Cardiac muscle cell (in vitro differentiated cells and primary cell): Measurements from ENCODE around the gene SERPIND1. TPM values are rescaled to one million over a fixed set of nuclear protein-coding genes. Genes with fewer than 3 reads are reported as not detected.

Experiments
- DNase-seq, 2 donors: peaks; one replicate each; pipeline versions ENCODE4 v3.0.0 to v3.0.0-alpha.2; 2010 to 2017; ENCODE audit warnings: low read depth in 1 of 2, low spot score in 1 of 2
- H3K27ac ChIP-seq: fragments of 200-600 bp; sonication (generic); 2 replicates; pipeline ENCODE4 v1.5.1; 2016
- H3K27me3 ChIP-seq: fragments of 200-600 bp; sonication (generic); 2 replicates; pipeline ENCODE4 v1.6.0; 2016; ENCODE audit warnings: control low read depth
- H3K36me3 ChIP-seq: fragments of 200-600 bp; sonication (generic); 2 replicates; pipeline ENCODE4 v1.5.1; 2016; ENCODE audit warnings: control low read depth
- H3K4me1 ChIP-seq: fragments of 200-600 bp; sonication (generic); 2 replicates; pipeline ENCODE4 v1.8.1; 2017; ENCODE audit warnings: low read depth, mild to moderate bottlenecking, mixed run types
- H3K4me3 ChIP-seq: fragments of 200-600 bp; sonication (generic); 2 replicates; pipeline ENCODE4 v1.5.1; 2016; ENCODE audit warnings: mild to moderate bottlenecking
- H3K9me3 ChIP-seq: fragments of 200-600 bp; sonication (generic); 2 replicates; pipeline ENCODE4 v1.5.1; 2017; ENCODE audit warnings: low read depth, mild to moderate bottlenecking, control low read depth
- CTCF ChIP-seq: IDR thresholded peaks from 2 replicates; pipeline ENCODE4 v1.5.1; 2012; ENCODE audit warnings: low read depth, mild to moderate bottlenecking, low read length
- polyA plus RNA-seq: library from polyadenylated mRNA; unstranded; fragments of >200 nt; fragmentation: Nextera tagmentation; extraction: Ambion mirVana; gene quantifications from 2 replicates; pipeline ENCODE4 v1.2.1, GENCODE V29; 2016
- total RNA-seq: library from RNA; depleted of rRNA; stranded (reverse); fragments of >200 nt; gene quantifications from 2 replicates; pipeline ENCODE4 v1.2.3, GENCODE V29; 2016

SERPIND1 gene
- total and polyA plus RNA-seq, 2 experiments from 2014 or later = 0.94 to 1.3 TPM

- peak overlapping the region; percentile 98 for H3K27ac ChIP-seq
- no peak for TF ChIP-seq CTCF
- H3K4me3 ChIP-seq = no peak overlapping the region
- H3K4me1 ChIP-seq = peaks cover 27% of the 10 kb centered on the region
- DNase-seq = no peak
- H3K36me3 ChIP-seq = no peaks in the 10 kb centered on the region
- no peaks in the 10 kb centered on the region for H3K27me3 ChIP-seq
- no peaks in the 10 kb centered on the region for H3K9me3 ChIP-seq
Measured at GRCh38 chr22:20749453-20749852, 24.5 kb upstream of the SERPIND1 start.

GRCh38 chr22:20750461-20751184 lies 23.3 kb upstream of the SERPIND1 start:
- H3K9me3 ChIP-seq = no peaks in the 10 kb centered on the region
- no peak for TF ChIP-seq CTCF
- H3K27me3 ChIP-seq = no peaks in the 10 kb centered on the region
- peak; percentile 22 to 84 for DNase-seq
- peaks cover 27% of the 10 kb centered on the region for H3K4me1 ChIP-seq
- peak overlapping the region; percentile 45 for H3K27ac ChIP-seq
- no peak overlapping the region for H3K4me3 ChIP-seq
- H3K36me3 ChIP-seq = no peaks in the 10 kb centered on the region

GRCh38 chr22:20751185-20751851 lies 22.6 kb upstream of the SERPIND1 start:
- H3K9me3 ChIP-seq = no peaks in the 10 kb centered on the region
- H3K4me1 ChIP-seq = peaks cover 27% of the 10 kb centered on the region
- TF ChIP-seq CTCF = peak; percentile 16
- peak; percentile 11 to 20 for DNase-seq
- H3K27me3 ChIP-seq = no peaks in the 10 kb centered on the region
- H3K27ac ChIP-seq = no peak overlapping the region
- no peaks in the 10 kb centered on the region for H3K36me3 ChIP-seq
- H3K4me3 ChIP-seq = no peak overlapping the region

- DNase-seq = no peak
- Histone ChIP-seq H3K27me3 (no peaks in the 10 kb centered on the region), H3K4me1 (peaks cover 27% of the 10 kb centered on the region), H3K36me3 (no peaks in the 10 kb centered on the region), H3K4me3 (no peak overlapping the region), H3K27ac (no peak overlapping the region), H3K9me3 (no peaks in the 10 kb centered on the region)
- no peak for TF ChIP-seq CTCF
Measured at GRCh38 chr22:20752104-20752741, 21.7 kb upstream of the SERPIND1 start.

GRCh38 chr22:20752873-20753272 lies 21.0 kb upstream of the SERPIND1 start:
- no peaks in the 10 kb centered on the region for H3K27me3 ChIP-seq
- H3K9me3 ChIP-seq = no peaks in the 10 kb centered on the region
- no peak overlapping the region for H3K27ac ChIP-seq
- no peak overlapping the region for H3K4me3 ChIP-seq
- TF ChIP-seq CTCF = no peak
- no peak for DNase-seq
- peaks cover 27% of the 10 kb centered on the region for H3K4me1 ChIP-seq
- H3K36me3 ChIP-seq = no peaks in the 10 kb centered on the region
